Measurements from ENCODE around the gene MEGF9. TPM values are rescaled to one million over a fixed set of nuclear protein-coding genes. Genes with fewer than 3 reads are reported as not detected.

Gene MEGF9
- total RNA-seq, 1 experiment from 2014 or later: 35.7 TPM

DNA sequence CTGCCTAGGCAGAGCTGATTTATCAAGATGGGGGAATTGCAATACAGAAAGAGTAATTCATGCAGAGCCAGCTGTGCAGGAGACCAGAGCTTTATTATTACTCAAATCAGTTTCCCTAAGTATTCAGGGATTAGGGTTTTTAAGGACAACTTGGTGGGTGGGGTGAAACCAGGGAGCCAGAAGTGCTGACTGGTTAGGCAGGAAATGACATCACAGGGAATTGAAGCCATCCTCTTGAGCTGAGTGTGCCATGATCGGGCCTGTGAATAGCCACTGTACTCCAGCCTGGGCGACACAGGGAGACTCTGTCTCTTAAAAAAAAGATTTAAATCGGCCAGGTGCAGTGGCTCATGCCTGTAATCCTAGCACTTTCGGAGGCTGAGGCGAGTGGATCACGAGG, 89.0 kb downstream of the MEGF9 start:
- H3K9me3 ChIP-seq (ENCODE audit: insufficient read depth, low read depth): no peaks in the 10 kb centered on the region
- ChIA-PET POLR2A (ENCODE audit: unreplicated experiment) (interaction anchor here (0.7 kb wide), 2 partner anchors 87 to 93 kb away, joined by 8 to 27 read pairs; no protein-coding TSS in a partner anchor), CTCF (interaction anchor here (0.6 kb wide), 1 partner anchor 79 kb away, joined by 3 read pairs; no protein-coding TSS in a partner anchor)
- H3K27ac ChIP-seq: no peak overlapping the region
- TF ChIP-seq, protein P1, sequence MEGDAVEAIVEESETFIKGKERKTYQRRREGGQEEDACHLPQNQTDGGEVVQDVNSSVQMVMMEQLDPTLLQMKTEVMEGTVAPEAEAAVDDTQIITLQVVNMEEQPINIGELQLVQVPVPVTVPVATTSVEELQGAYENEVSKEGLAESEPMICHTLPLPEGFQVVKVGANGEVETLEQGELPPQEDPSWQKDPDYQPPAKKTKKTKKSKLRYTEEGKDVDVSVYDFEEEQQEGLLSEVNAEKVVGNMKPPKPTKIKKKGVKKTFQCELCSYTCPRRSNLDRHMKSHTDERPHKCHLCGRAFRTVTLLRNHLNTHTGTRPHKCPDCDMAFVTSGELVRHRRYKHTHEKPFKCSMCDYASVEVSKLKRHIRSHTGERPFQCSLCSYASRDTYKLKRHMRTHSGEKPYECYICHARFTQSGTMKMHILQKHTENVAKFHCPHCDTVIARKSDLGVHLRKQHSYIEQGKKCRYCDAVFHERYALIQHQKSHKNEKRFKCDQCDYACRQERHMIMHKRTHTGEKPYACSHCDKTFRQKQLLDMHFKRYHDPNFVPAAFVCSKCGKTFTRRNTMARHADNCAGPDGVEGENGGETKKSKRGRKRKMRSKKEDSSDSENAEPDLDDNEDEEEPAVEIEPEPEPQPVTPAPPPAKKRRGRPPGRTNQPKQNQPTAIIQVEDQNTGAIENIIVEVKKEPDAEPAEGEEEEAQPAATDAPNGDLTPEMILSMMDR (conservative IDR thresholded peaks at IDR 0.05): no peak
- no peak for TF ChIP-seq EZH2 (IDR thresholded peaks at IDR 0.05; ENCODE audit: low read depth)
- peaks cover 8% of the 10 kb centered on the region; the same call in 1 of the 2 replicates for H3K36me3 ChIP-seq (ENCODE audit: low read depth)
- DNase-seq: no peak
- no TSS peak for BruUV-seq (replicated peaks)
- peaks cover 38% of the 10 kb centered on the region for H3F3A ChIP-seq (ENCODE audit: insufficient read depth, low read depth)
- H3K4me1 ChIP-seq (replicated peaks; ENCODE audit: insufficient read depth): peaks cover 15% of the 10 kb centered on the region
- no peaks in the 10 kb centered on the region for H3K9me2 ChIP-seq (ENCODE audit: insufficient read depth)
- no peak overlapping the region for H2AFZ ChIP-seq
- H3K4me2 ChIP-seq: no peak overlapping the region
- H4K20me1 ChIP-seq (ENCODE audit: insufficient read depth): no peaks in the 10 kb centered on the region
- no peaks in the 10 kb centered on the region for H3K27me3 ChIP-seq (ENCODE audit: insufficient read depth, low read depth)
- intact Hi-C loops (cut with micrococcal nuclease; ENCODE audit: unreplicated experiment): no loop called here
- no peak overlapping the region for H3K4me3 ChIP-seq
- H3K79me2 ChIP-seq (ENCODE audit: low read depth): 0 out of 2 replicates have a peak, but pooled peaks cover 16% of the 10 kb centered on the region

DNA sequence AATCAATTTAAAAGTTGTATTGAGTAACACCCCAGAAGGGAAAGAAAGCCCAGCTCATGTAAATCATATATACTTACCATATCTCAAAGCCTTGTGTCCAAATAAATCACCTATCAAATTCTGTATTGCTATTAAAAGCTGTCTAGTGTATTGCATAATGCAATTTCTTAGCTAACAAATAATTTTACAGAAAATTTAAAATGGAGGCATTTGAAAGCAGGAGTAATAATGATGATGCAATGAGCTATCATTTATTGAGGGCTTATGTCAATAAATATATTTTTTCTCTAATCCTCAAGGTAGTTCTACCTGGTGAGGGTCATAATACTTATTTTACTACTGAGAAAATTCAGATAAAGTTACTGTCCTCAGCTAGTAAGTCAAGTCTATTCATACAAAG, 91.5 kb downstream of the MEGF9 start:
- intact Hi-C loops (cut with micrococcal nuclease; ENCODE audit: unreplicated experiment): loop anchor here (5.0 kb wide), 1 partner anchor 110 kb away; no protein-coding TSS in a partner anchor
- H3K79me2 ChIP-seq (ENCODE audit: low read depth): 0 out of 2 replicates have a peak, but pooled peaks cover 12% of the 10 kb centered on the region
- peaks cover 39% of the 10 kb centered on the region for H3F3A ChIP-seq (ENCODE audit: insufficient read depth, low read depth)
- H3K4me1 ChIP-seq (replicated peaks; ENCODE audit: insufficient read depth): peaks cover 20% of the 10 kb centered on the region
- H3K9me2 ChIP-seq (ENCODE audit: insufficient read depth): no peaks in the 10 kb centered on the region
- BruUV-seq (replicated peaks): no TSS peak
- no peak for DNase-seq
- TF ChIP-seq, protein P1 (conservative IDR thresholded peaks at IDR 0.05): no peak
- no peak for TF ChIP-seq EZH2 (IDR thresholded peaks at IDR 0.05; ENCODE audit: low read depth)
- no peak overlapping the region for H3K4me2 ChIP-seq
- H3K9me3 ChIP-seq (ENCODE audit: insufficient read depth, low read depth): no peaks in the 10 kb centered on the region
- CTCF ChIA-PET: no interaction called here
- no peak overlapping the region for H3K4me3 ChIP-seq
- no peaks in the 10 kb centered on the region; the same call in 1 of the 2 replicates for H4K20me1 ChIP-seq (ENCODE audit: insufficient read depth)
- POLR2A ChIA-PET (ENCODE audit: unreplicated experiment): no interaction called here
- H2AFZ ChIP-seq: no peak overlapping the region
- no peaks in the 10 kb centered on the region for H3K27me3 ChIP-seq (ENCODE audit: insufficient read depth, low read depth)
- H3K27ac ChIP-seq: no peak overlapping the region
- H3K36me3 ChIP-seq (ENCODE audit: low read depth): peaks cover 13% of the 10 kb centered on the region; the same call in 1 of the 2 replicates

DNA sequence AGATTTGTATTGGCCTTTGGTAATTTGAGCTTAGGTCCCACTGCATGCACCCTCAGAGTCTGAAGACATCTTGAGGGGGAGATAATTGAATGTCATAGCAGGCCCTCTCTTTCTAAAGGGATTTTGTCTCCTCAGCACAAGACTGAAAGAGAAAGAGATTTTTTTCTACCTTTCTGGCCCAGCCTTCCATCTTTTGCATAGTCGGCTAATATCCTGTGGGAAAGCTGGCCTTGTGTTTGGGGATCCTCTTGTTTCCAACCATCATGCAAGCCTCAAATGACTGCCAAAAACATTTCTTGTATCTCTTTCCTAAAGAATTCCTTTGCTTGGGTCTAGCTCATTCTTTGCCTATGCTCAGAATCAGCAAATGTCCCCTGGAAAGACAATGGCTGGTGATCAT, 92.3 kb downstream of the MEGF9 start:
- no TSS peak for BruUV-seq (replicated peaks)
- POLR2A ChIA-PET (ENCODE audit: unreplicated experiment): interaction anchor here (0.6 kb wide), 1 partner anchor 93 kb away, joined by 3 read pairs; no protein-coding TSS in a partner anchor
- H3F3A ChIP-seq (ENCODE audit: insufficient read depth, low read depth): peaks cover 41% of the 10 kb centered on the region

More for the DNA sequence above, 92.3 kb downstream of the MEGF9 start:
- Histone ChIP-seq H3K79me2 (ENCODE audit: low read depth) (0 out of 2 replicates have a peak, but pooled peaks cover 12% of the 10 kb centered on the region), H3K9me3 (ENCODE audit: insufficient read depth, low read depth) (no peaks in the 10 kb centered on the region), H2AFZ (no peak overlapping the region), H3K27me3 (ENCODE audit: insufficient read depth, low read depth) (no peaks in the 10 kb centered on the region), H3K4me3 (no peak overlapping the region), H3K27ac (no peak overlapping the region), H3K4me2 (no peak overlapping the region), H4K20me1 (ENCODE audit: insufficient read depth) (no peaks in the 10 kb centered on the region; the same call in none of the 2 replicates), H3K4me1 (replicated peaks; ENCODE audit: insufficient read depth) (peaks cover 20% of the 10 kb centered on the region), H3K36me3 (ENCODE audit: low read depth) (peaks cover 13% of the 10 kb centered on the region; the same call in 1 of the 2 replicates), H3K9me2 (ENCODE audit: insufficient read depth) (no peaks in the 10 kb centered on the region)
- intact Hi-C loops (cut with micrococcal nuclease; ENCODE audit: unreplicated experiment): loop anchor here (2.0 to 5.0 kb wide), 2 partner anchors 93 to 110 kb away; partner anchors contain the start of gene MEGF9
- DNase-seq: no peak
- no peak for TF ChIP-seq EZH2 (IDR thresholded peaks at IDR 0.05; ENCODE audit: low read depth)
- TF ChIP-seq, protein P1 (conservative IDR thresholded peaks at IDR 0.05): no peak
- CTCF ChIA-PET: no interaction called here

Measured in PC-9 (cell line).